GM18519 (cell line): Measurements from ENCODE around the gene HBB.
"Not testable (repeated sequence)": the region's sequence is repeated elsewhere in the genome, so short reads cannot be mapped to it uniquely, and the experiment has no call there.

Source experiments
- ATAC-seq: cut with Tn5 transposase; IDR thresholded peaks from one replicate; pipeline ENCODE4 v1.9.1; 2021; ENCODE audit warnings: mild to moderate bottlenecking, moderate library complexity; ENCODE audit not compliant: unreplicated experiment, low FRiP score

HBB gene

GRCh38 chr11:5226732-5227310, at the start of gene HBB:
HBB (minus strand) TSS chr11:5227071; CDS start chr11:5227021, 50 bp downstream.
- ATAC-seq: no peak

GRCh38 chr11:5275369-5276110, 48.7 kb upstream of the HBB start:
- ATAC-seq: no peak

- no peak for ATAC-seq
Measured at GRCh38 chr11:5274395-5274794, 47.5 kb upstream of the HBB start.

- no peak for ATAC-seq
Measured at GRCh38 chr11:5272395-5273017, 45.6 kb upstream of the HBB start.

GRCh38 chr11:5269715-5270147, 42.9 kb upstream of the HBB start, which contains the start of gene HBE1:
HBE1 (minus strand) TSS chr11:5269945; CDS start chr11:5269890, 55 bp downstream.
- no peak for ATAC-seq

- no peak for ATAC-seq
Measured at GRCh38 chr11:5267033-5267563, 40.2 kb upstream of the HBB start.

- no peak for ATAC-seq
Measured at GRCh38 chr11:5266609-5267008, 39.7 kb upstream of the HBB start.

- no peak for ATAC-seq
Measured at GRCh38 chr11:5265832-5266231, 39.0 kb upstream of the HBB start.

GRCh38 chr11:5258543-5259262, 31.8 kb upstream of the HBB start:
- ATAC-seq: no peak

- no peak for ATAC-seq
Measured at GRCh38 chr11:5257296-5257695, 30.4 kb upstream of the HBB start.

- ATAC-seq: not testable (repeated sequence)
Measured at GRCh38 chr11:5254646-5255413, 28.0 kb upstream of the HBB start, which contains the start of gene HBG2. HBG2 (minus strand) TSS chr11:5254781; CDS start chr11:5254728, 53 bp downstream.

GRCh38 chr11:5254023-5254422, 27.2 kb upstream of the HBB start:
- not testable (repeated sequence) for ATAC-seq

GRCh38 chr11:5253440-5253839, 26.6 kb upstream of the HBB start:
- not testable (repeated sequence) for ATAC-seq

- no peak for ATAC-seq
Measured at GRCh38 chr11:5252919-5253265, 26.0 kb upstream of the HBB start.

- ATAC-seq: no peak
Measured at GRCh38 chr11:5252192-5252918, 25.5 kb upstream of the HBB start.

GRCh38 chr11:5251746-5252145, 24.9 kb upstream of the HBB start:
- ATAC-seq: no peak

- no peak for ATAC-seq
Measured at GRCh38 chr11:5250543-5251204, 23.8 kb upstream of the HBB start.

- not testable (repeated sequence) for ATAC-seq
Measured at GRCh38 chr11:5249807-5250396, 23.0 kb upstream of the HBB start, which contains the start of gene HBG1. HBG1 (minus strand) TSS chr11:5249857; CDS start chr11:5249804, 53 bp downstream.
